Effector CD8-positive, alpha-beta T cell (primary cell): ENCODE data around the gene C9orf78.
"Not testable (repeated sequence)": the region's sequence is repeated elsewhere in the genome, so short reads cannot be mapped to it uniquely, and the experiment has no call there.

ENCODE experiments used
- DNase-seq: peaks from one replicate; lab custom pipeline; 2025; lab: John Stamatoyannopoulos, UW

Gene C9orf78

GRCh38 chr9:129812385-129812784 is 22.7 kb downstream of the C9orf78 start:
- no peak for DNase-seq

GRCh38 chr9:129811967-129812363 is 23.1 kb downstream of the C9orf78 start:
- DNase-seq, result no peak

DNA sequence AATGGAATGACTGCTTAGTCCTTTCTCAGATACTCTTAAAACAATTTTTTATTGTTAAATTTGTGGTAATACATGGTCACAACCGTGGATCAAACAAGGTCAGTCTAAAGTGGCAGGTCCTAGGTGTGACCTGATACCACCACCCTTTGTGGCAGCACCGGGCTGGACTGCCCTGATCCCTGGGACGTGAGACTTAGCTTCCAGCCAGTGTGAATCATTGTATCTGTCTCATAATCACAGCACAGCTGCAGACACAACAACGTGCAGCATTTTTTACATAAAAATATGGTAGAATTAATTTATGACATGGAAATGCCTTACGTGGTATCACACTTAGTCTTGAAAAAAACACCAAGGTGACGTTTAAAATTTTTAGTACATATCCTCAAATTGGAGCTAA is 24.3 kb downstream of the C9orf78 start:
- DNase-seq, result no peak

- no peak for DNase-seq
Measured at GRCh38 chr9:129810116-129810515, 25.0 kb downstream of the C9orf78 start.

DNA sequence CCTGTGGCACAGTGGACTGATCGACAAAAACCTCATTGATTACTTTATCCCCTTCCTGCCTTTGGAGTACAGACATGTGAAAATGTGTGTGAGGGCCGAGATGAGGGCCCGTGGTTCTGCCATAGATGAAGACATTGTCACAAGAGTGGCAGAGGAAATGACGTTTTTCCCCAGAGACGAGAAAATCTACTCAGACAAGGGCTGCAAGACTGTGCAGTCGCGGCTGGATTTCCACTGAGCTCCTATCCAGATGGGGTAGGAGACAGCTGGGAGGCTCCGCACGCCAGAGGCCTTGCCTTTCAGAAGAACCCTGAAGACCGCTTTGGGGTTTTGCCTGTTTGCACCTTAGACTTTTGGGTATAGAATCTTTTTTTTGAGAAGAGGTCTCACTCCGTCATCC is 25.7 kb downstream of the C9orf78 start:
- DNase-seq, result no peak

DNA sequence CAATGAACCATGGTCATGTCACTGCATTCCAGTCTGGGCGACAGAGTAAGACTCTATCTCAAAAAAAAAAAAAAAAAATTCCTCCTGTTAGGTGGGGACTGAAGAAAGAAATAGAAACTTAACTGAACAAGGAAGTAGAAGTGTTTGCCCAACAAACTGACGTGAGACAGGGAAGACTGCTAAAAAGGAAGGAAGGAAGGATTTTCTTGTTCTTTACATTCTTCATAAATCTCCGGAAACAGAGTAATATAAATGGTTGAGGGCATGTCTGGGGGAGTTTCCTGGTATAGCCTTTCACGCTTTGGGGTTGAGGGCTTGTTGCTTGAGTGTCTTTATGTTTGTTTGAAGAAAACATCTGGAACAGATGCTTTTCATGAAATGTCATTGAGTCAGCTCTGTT is 29.0 kb downstream of the C9orf78 start:
- DNase-seq, result no peak

- no peak for DNase-seq
Measured at GRCh38 chr9:129803676-129804060, 31.4 kb downstream of the C9orf78 start.

DNA sequence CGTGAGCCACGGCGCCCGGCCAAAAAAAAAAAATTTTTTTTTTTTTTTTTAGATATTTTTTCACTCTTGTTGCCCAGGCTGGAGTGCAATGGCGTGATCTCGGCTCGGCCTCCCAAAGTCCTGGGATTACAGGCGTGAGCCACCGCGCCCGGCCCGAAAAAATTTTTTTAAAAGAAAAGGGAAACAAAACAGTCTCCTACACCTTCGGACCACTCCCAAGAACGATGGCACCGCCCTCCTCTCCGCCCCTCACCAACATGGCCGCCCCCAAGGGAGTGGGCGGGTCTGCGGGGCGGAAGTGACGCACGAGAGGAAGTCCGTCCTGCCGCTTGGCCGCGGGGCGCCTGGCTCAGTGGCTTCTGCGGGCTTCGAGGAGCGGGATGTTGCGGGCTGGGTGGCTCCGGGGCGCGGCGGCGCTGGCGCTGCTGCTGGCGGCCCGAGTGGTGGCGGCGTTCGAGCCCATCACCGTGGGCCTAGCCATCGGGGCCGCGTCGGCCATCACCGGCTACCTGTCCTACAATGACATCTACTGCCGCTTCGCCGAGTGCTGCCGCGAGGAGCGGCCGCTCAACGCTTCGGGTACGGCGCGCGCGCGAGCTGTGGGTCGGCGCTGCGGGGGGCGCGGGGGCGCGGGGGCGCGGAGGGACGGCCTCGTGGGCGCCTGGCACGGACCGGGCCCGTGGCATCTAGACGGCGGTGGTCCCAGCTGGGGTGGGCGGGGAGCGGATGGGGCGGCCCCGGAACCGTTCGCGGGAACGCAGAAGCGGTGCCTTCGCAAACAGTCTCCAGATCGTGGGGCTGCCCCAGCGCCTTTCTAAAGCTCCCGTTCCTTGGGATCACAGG is 32.0 kb downstream of the C9orf78 start, which contains the start of gene TOR1B:
TOR1B (plus strand) TSS at position 352 of the 843 bp plus-strand sequence; CDS start at position 381, 29 bp downstream.
- peak; percentile 93 for DNase-seq

- DNase-seq, result no peak
Measured at GRCh38 chr9:129801504-129801903, 33.6 kb downstream of the C9orf78 start.

GRCh38 chr9:129798973-129799372 is 36.1 kb downstream of the C9orf78 start:
- DNase-seq, result no peak

- DNase-seq, result not testable (repeated sequence)
Measured at GRCh38 chr9:129796029-129796428, 39.0 kb downstream of the C9orf78 start.

- DNase-seq, result no peak
Measured at GRCh38 chr9:129794549-129794948, 40.5 kb downstream of the C9orf78 start.

DNA sequence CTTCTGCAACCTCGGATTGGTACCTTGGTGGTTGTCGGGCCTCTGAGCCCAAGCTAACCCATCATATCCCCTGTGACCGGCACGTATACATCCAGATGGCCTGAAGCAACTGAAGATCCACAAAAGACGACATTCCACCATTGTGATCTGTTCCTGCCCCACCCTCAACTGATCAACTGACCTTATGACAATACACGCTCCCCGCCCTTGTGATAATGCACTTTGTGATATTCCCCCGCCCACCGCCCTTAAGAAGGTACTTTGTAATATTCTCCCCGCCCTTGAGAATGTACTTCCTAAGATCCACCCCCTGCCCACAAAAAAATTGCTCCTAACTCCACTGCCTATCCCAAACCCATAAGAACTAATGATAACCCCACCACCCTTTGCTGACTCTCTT is 48.6 kb downstream of the C9orf78 start:
- DNase-seq, result no peak

DNA sequence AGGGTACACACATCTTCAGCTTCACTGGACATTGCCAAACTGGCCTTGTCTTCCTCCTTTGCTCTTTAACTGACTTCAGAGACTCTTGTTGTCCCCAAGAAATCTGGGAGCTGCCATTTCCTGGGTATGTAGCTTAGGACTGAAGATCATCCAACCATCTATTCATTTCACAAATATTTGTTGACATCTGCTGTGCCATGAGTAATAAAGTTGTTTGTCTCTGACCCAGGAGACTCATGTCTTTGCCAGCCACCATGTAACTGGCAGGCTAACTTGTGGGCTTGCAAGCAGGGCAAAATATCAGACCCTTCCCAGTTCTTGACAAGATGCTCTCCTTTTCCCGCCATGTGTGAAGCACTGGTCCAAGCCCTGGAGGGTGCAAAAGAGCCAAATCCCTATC is 49.2 kb downstream of the C9orf78 start:
- no peak for DNase-seq

GRCh38 chr9:129784970-129785369 is 50.1 kb downstream of the C9orf78 start:
- DNase-seq, result not testable (repeated sequence)

DNA sequence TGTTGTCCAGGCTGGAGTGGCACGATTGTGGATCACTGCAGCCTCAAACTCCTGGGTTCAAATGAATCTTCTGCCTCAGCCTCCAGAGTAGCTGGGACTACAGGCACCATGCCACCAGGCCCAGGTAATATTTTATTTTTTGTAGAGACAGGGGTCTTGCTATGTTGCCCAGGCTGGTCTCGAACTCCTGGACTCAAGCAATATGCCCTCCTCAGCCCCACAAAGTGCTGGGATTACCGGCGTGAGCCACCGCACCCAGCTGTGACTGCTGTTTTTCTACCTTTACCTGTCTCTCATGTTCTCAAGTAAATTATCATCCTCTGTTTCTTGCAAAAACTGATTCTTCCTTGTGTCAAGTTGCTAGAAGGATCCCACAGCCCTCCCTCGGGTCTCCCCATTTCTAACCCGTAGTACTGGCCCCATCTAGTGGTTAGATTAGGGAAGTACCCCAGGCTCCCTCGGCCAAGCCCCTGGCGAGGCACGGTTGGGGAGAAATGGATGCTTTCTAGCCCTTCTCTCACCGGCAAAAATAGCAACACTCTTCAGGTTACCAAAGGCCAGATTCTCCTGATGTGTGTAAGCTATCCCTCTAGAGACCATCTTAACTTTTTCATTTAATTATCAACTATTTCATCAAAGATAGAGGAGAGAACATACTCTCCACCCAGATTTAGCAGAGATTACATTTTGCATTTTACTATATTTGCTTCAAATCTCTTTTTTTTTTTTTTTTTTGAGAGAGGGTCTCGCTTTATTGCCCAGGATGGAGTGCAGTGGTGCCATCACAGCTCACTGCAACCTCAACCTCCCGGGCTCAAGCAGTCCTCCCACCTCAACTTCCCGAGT is 51.3 kb downstream of the C9orf78 start:
- peak; percentile 58 for DNase-seq

DNA sequence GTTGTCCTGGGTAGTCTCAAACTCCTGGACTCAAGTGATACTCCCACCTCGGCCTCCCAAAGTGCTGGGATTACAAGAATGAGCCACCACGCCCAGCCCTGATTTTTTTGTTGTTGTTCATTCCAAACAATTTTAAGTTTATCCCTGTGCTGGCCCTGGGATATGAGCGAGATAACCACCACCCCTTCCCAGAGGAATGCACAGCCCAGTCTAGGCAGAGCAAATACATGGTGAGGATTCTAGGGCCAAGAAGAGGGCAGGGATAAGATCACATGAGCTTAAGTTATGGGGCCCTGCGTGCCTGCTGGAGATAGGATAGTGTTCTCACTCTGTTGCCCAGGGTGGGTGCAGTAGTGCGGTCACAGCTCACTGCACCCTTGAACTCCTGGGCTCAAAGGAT is 53.1 kb downstream of the C9orf78 start:
- no peak for DNase-seq

- DNase-seq, result no peak
Measured at GRCh38 chr9:129781131-129781530, 53.9 kb downstream of the C9orf78 start.

DNA sequence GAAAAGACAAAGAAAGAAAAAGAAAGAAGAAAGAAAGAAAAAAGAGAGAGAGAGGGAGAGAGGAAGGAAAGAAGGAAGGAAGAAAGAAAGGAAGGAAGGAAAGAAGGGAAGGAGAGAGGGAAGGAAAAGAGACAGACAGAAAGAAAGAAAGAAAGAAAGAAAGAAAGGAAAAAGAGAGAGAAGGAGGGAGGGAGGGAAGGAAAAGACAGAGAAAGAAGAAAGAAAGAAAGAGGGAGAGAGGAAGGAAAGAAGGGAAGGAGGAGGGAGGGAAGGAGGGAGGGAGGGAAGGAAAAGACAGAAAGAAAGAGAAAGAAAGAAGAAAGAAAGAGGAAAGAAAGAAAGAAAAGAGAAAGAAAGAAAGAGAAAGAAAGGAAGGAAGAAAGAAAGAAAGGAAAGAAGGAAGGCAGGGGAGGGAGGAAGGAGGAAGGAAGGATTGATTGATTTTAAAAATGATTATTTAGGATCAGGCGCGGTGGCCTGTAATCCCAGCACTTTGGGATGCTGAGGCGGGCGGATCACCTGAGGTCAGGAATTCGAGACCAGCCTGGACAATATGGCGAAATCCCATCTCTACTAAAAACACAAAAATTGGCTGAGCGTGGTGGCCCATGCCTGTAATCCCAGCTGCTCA is 55.4 kb downstream of the C9orf78 start:
- DNase-seq, result no peak

DNA sequence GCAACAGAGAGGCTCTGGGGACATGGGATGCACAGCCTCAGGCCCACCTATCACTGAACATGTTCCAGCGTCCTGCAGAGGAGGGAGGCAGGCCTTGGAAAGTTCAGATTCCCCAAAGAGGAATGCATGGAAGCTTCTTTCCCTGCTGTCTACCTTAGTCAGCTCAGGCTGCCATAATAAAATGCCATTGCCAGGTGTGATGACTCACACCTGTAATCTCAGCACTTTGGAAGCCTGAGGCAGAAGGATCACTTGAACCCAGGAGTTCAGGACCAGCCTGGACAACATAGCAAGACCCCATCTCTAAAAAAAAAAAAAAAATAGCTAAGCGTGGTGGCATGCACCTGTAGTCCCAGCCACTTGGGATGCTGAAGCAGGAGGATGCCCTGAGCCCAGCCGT is 56.6 kb downstream of the C9orf78 start:
- no peak for DNase-seq

GRCh38 chr9:129777769-129778130 is 57.3 kb downstream of the C9orf78 start:
- DNase-seq, result no peak
